Gastroesophageal sphincter (tissue), 4 donors: ENCODE measurements around the gene SESTD1. TPM values are rescaled to one million over a fixed set of nuclear protein-coding genes. Genes with fewer than 3 reads are reported as not detected.
"Not testable (repeated sequence)": the region's sequence is repeated elsewhere in the genome, so short reads cannot be mapped to it uniquely, and the experiment has no call there.

Experiments used
- ATAC-seq: fragments of 150-250 bp; one replicate; pipeline ENCODE4 v1.9.1; 2016; ENCODE audit warnings: mild to moderate bottlenecking, moderate library complexity
- H3K27ac ChIP-seq, 4 donors: fragments of 200-600 bp; sonication (generic) in 3 of 4; 1 replicate in 3 of 4; 2 replicates in 1 of 4; pipeline ENCODE4 v1.5.1; 2016 to 2019
- H3K27me3 ChIP-seq: fragments of 200-600 bp; sonication (generic); one replicate; pipeline ENCODE4 v1.5.1; 2019
- H3K36me3 ChIP-seq, 2 donors: fragments of 200-600 bp; sonication (generic); one replicate each; pipeline ENCODE4 v1.5.1; 2019; ENCODE audit warnings: control low read depth in 1 of 2
- H3K4me1 ChIP-seq, 3 donors: fragments of 200-600 bp; sonication (generic); 1 replicate in 2 of 3; 2 replicates in 1 of 3; pipeline ENCODE4 v1.5.1; 2016 to 2019; ENCODE audit warnings: control low read depth in 2 of 3
- H3K4me3 ChIP-seq, 2 donors: fragments of 200-600 bp; sonication (generic); one replicate each; pipeline ENCODE4 v1.5.1; 2019; ENCODE audit warnings: mild to moderate bottlenecking in 1 of 2, moderate library complexity in 1 of 2
- H3K9me3 ChIP-seq, 3 donors: fragments of 200-600 bp; sonication (generic); one replicate each; pipeline ENCODE4 v1.5.1; 2017 to 2019; ENCODE audit warnings: control low read depth in 2 of 3
- EP300 ChIP-seq: sonication (generic); formaldehyde crosslinking; IDR thresholded peaks from one replicate; pipeline ENCODE4 v1.6.1; 2017; ENCODE audit warnings: antibody characterized with exemption, mild to moderate bottlenecking
- POLR2A ChIP-seq, 2 donors: fragments of 450-650 bp; IDR thresholded peaks; one replicate each; pipeline ENCODE4 v1.6.1; 2017; ENCODE audit warnings: antibody characterized with exemption in 2 of 2, mild to moderate bottlenecking in 2 of 2, moderate library complexity in 1 of 2
- POLR2AphosphoS5 ChIP-seq: sonication (generic); formaldehyde crosslinking; IDR thresholded peaks from one replicate; pipeline ENCODE4 v1.6.1; 2017; ENCODE audit warnings: antibody characterized with exemption
- WGBS, 2 donors: methylation state at CpG; one replicate each; pipeline ENCODE4 v1.1.5; 2018; ENCODE audit warnings: low coverage in 1 of 2; 5-methylcytosine and 5-hydroxymethylcytosine counted together
- total RNA-seq, 4 donors: library from RNA; depleted of rRNA; stranded (reverse); fragments of >200 nt; gene quantifications; one replicate each; pipeline ENCODE4 v1.1.0, GENCODE V29; 2016
- TF ChIP-seq, protein P1 (sequence below), 4 experiments: fragments of 200-600 bp in 2 of 4; fragments of 450-650 bp in 2 of 4; sonication (generic) in 1 of 4; IDR thresholded peaks; one replicate each; pipeline ENCODE4 v1.5.1; 2017 to 2019; ENCODE audit warnings: antibody characterized with exemption in 4 of 4, mild to moderate bottlenecking in 2 of 4, moderate library complexity in 2 of 4

The SESTD1 gene
- total RNA-seq, 4 donors from 2014 or later = 47.9 to 103 (median 68.5) TPM

DNA sequence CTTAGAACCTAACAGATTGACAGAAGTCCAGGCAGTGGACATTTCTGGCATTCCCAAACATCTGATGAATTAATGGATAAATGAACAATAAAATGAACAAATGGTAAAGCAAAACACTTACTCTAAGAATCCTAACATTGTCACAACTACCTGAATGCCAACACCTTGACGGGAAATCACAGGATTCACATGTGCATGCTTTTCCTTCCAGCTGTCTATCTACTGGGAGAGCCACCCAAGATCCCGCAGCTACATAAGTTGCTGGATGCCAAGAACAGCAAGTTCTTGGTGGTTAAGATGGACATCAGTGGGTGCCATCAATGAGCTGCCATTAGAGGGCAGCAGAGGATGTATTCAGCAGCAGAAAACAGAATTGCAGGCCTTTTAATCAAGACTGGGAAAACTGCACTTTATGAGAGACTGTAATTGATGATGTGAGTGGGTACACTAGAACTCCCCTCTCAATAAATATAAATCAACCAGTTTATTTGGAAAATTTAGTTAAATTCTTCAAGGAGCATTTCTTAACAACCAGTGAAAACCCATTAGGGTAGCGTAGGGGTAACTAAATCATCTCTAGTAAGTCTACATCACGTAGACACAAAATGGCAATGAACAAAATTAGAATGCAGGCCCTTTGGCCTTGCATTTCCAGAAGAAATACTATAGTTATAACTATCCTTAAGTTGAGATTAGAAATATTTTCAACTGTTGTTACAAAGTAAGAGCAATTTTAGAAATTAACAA is 45.6 kb downstream of the SESTD1 start:
- H3K27me3 ChIP-seq = no peaks in the 10 kb centered on the region
- no peaks in the 10 kb centered on the region for H3K9me3 ChIP-seq
- no peak overlapping the region for H3K4me3 ChIP-seq
- no peak overlapping the region for H3K27ac ChIP-seq
- ATAC-seq = peak; percentile 74
- no peaks in the 10 kb centered on the region for H3K36me3 ChIP-seq
- no peak for TF ChIP-seq EP300
- no peak for TF ChIP-seq POLR2A (IDR thresholded peaks at IDR 0.05)
- TF ChIP-seq, protein P1, sequence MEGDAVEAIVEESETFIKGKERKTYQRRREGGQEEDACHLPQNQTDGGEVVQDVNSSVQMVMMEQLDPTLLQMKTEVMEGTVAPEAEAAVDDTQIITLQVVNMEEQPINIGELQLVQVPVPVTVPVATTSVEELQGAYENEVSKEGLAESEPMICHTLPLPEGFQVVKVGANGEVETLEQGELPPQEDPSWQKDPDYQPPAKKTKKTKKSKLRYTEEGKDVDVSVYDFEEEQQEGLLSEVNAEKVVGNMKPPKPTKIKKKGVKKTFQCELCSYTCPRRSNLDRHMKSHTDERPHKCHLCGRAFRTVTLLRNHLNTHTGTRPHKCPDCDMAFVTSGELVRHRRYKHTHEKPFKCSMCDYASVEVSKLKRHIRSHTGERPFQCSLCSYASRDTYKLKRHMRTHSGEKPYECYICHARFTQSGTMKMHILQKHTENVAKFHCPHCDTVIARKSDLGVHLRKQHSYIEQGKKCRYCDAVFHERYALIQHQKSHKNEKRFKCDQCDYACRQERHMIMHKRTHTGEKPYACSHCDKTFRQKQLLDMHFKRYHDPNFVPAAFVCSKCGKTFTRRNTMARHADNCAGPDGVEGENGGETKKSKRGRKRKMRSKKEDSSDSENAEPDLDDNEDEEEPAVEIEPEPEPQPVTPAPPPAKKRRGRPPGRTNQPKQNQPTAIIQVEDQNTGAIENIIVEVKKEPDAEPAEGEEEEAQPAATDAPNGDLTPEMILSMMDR (IDR thresholded peaks at IDR 0.05) = peak; percentile 71 to 92 (median 84)
- TF ChIP-seq POLR2AphosphoS5 = peak; percentile 8
- H3K4me1 ChIP-seq = peaks cover 0 to 41% (median 6%) of the 10 kb centered on the region in 3 donors
- 49 to 61% methylated on average over 4 of the region's 4 CpGs for WGBS, 2 donors

DNA sequence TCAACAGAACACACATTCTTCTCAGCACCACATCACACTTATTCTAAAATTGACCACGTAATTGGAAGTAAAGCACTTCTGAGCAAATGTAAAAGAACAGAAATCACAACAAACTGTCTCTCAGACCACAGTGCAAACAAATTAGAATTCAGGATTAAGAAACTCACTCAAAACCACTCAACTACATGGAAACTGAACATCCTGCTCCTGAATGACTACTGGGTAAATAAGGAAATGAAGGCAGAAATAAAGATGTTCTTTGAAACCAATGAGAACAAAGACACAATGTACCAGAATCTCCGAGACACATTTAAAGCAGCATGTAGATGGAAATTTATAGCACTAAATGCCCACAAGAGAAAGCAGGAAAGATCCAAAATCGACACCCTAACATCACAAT is 50.0 kb downstream of the SESTD1 start:
- not testable (repeated sequence) for H3K9me3 ChIP-seq, ATAC-seq, H3K4me3 ChIP-seq, H3K27ac ChIP-seq, H3K27me3 ChIP-seq, H3K36me3 ChIP-seq
- 97% methylated on average over 3 of the region's 3 CpGs; no CpG with 5 or more reads in 1 of the 2 donors for WGBS, 2 donors
- H3K4me1 ChIP-seq = peaks cover 0 to 19% (median 2%) of the 10 kb centered on the region in 3 donors

- WGBS, 2 donors = 92% methylated on average over 4 of the region's 4 CpGs; no CpG with 5 or more reads in 1 of the 2 donors
- ATAC-seq = no peak
- Histone ChIP-seq H3K27me3 (no peaks in the 10 kb centered on the region), H3K36me3 (no peaks in the 10 kb centered on the region), H3K4me1 (no peaks in the 10 kb centered on the region), H3K4me3 (no peak overlapping the region), H3K27ac (no peak overlapping the region), H3K9me3 (no peaks in the 10 kb centered on the region)
- TF ChIP-seq POLR2A (IDR thresholded peaks at IDR 0.05) (no peak), POLR2AphosphoS5 (no peak)
Observed at GRCh38 chr2:179211355-179211754, 53.3 kb downstream of the SESTD1 start.

DNA sequence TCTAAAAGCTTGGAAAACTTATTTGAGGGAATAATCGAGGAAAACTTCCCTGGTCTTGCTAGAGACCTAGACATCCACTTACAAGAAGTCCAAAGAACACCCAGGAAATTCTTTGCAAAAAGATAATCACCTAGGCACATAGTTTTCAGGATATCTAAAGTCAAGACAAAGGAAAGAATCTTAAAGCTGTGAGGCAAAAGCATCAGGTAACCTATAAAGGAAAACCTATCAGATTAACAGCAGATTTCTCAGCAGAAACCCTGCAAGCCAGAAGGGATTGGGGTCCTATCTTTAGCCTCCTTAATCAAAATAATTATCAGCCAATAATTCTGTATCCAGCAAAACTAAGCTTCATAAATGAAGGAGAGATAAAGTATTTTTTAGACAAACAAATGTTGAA is 56.4 kb downstream of the SESTD1 start:
- not testable (repeated sequence) for ATAC-seq, H3K27ac ChIP-seq, H3K27me3 ChIP-seq, H3K4me3 ChIP-seq, H3K9me3 ChIP-seq, H3K36me3 ChIP-seq, H3K4me1 ChIP-seq
- WGBS, 2 donors = 90% methylated on average over 1 of the region's 1 CpG; no CpG with 5 or more reads in 1 of the 2 donors

DNA sequence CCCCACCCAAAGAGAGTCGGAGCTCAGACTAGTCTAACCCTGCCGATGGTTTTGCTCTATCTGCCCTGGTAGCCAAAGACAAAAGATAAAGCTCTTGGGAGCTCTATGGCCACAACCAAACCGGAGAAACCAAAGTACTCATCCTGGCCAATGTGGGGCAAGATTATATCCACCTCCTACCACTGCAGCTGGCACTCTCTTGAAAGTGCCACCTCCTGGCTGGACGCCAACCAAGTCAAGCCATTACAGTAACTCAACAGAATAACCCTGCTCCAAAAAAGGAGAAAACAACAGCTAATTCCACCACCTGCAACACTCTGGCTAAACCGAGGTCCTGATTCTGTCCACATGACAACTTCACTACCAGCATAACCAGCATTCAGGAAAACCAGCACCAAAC is 57.6 kb downstream of the SESTD1 start:
- no peaks in the 10 kb centered on the region for H3K4me1 ChIP-seq
- no peak for ATAC-seq
- no peak overlapping the region for H3K4me3 ChIP-seq
- no peaks in the 10 kb centered on the region for H3K9me3 ChIP-seq
- no peaks in the 10 kb centered on the region for H3K36me3 ChIP-seq
- WGBS, 2 donors = 100% methylated on average over 1 of the region's 5 CpGs; no CpG with 5 or more reads in 1 of the 2 donors
- no peak overlapping the region for H3K27ac ChIP-seq
- H3K27me3 ChIP-seq = no peaks in the 10 kb centered on the region
- TF ChIP-seq EP300 (no peak), POLR2A (IDR thresholded peaks at IDR 0.05) (no peak), POLR2AphosphoS5 (no peak)
- TF ChIP-seq, protein P1 (IDR thresholded peaks at IDR 0.05) = no peak

DNA sequence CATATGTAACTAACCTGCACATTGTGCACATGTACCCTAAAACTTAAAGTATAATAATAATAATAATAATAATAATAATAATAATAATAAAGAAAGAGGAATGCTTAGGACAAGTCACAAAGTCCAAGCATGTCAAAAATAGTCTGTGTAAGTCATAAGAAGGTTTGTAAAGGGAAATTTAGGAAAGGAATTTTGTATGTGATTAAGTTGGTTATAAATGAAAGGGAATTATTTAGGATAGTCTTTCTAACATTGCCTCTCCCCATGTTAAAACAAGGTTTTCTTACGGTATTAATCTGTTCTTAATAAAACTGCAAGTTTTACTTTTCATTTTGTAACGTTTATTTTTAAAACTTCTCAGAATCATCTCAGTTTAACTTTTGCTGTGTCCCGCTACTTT is 62.8 kb downstream of the SESTD1 start:
- no peak for TF ChIP-seq POLR2A (IDR thresholded peaks at IDR 0.05)
- TF ChIP-seq EP300 = no peak
- TF ChIP-seq, protein P1 (IDR thresholded peaks at IDR 0.05) = no peak
- no peak for TF ChIP-seq POLR2AphosphoS5
- Histone ChIP-seq H3K27ac (no peak overlapping the region), H3K4me1 (no peaks in the 10 kb centered on the region), H3K27me3 (no peaks in the 10 kb centered on the region), H3K4me3 (no peak overlapping the region), H3K9me3 (no peaks in the 10 kb centered on the region), H3K36me3 (no peaks in the 10 kb centered on the region)
- no peak for ATAC-seq
- WGBS, 2 donors = 90% methylated on average over 3 of the region's 3 CpGs; no CpG with 5 or more reads in 1 of the 2 donors

DNA sequence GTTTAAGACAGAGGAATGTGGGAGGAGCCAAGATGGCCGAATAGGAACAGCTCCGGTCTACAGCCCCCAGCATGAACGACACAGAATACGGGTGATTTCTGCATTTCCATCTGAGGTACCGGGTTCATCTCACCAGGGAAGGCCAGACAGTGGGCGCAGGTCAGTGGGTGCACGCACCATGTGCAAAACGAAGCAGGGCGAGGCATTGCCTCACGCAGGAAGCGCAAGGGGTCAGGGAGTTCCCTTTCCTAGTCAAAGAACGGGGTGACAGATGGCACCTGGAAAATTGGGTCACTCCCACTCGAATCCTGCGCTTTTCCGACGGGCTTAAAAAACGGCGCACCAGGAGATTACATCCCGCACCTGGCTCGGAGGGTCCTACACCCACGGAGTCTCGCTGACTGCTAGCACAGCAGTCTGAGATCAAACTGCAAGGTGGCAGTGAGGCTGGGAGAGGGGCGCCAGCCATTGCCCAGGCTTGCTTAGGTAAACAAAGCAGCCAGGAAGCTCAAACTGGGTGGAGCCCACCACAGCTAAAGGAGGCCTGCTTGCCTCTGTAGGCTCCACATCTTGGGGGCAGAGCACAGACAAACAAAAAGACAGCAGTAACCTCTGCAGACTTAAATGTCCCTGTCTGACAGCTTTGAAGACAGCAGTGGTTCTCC is 68.6 kb downstream of the SESTD1 start:
- 87 to 94% methylated on average over 15 to 20 of the region's 23 CpGs for WGBS, 2 donors
- not testable (repeated sequence) for H3K27ac ChIP-seq, H3K27me3 ChIP-seq, H3K4me3 ChIP-seq, ATAC-seq, H3K36me3 ChIP-seq, H3K9me3 ChIP-seq
- peaks cover 0 to 43% (median 6%) of the 10 kb centered on the region in 3 donors for H3K4me1 ChIP-seq
